NK-92 (cell line): ENCODE data around the gene INO80.
"Not testable (repeated sequence)": the region's sequence is repeated elsewhere in the genome, so short reads cannot be mapped to it uniquely, and the experiment has no call there.

ENCODE experiments used
- DNase-seq: peaks from one replicate; lab custom pipeline; 2025; ENCODE audit not compliant: unreplicated experiment; lab: John Stamatoyannopoulos, UW

INO80 gene

DNA sequence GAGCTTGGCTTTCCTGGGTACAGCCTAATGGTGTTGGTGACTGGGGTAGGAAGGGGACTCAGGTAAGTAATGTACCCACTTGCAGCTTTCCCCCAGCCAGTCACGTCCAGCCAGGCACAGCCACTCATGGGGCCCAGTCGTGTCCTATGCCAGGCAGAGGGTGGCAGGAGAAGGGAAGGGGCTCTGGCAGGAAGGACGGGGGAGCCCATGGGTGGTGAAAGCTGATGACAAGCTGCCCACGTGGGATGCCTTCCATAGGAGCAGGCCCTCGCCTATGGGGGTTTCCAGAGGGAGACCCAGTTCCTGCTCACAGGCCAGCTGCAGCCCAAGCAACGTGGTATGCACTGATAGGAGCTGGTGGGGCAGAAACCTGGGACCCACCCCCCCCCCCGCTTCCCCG is 152.1 kb downstream of the INO80 start:
- DNase-seq = no peak

DNA sequence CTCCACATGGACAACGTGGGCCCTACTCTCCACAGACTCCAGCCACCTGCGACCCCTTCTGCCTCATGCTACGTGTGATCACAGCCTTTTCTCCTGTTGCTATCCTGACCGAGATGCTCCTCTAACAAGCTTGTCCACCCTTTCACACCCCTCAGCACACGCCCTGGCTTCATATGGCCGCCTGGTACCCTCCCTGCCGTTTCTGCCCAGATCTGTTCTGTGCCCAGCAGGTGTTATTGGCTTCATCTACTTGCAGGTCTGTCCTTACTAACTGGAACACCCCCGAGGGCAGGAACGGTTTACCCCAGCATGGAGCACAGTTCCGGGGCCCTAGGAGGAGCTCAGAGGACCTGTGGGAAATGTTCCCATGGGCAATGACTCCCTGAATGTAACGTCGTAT is 152.9 kb downstream of the INO80 start:
- DNase-seq = no peak

DNA sequence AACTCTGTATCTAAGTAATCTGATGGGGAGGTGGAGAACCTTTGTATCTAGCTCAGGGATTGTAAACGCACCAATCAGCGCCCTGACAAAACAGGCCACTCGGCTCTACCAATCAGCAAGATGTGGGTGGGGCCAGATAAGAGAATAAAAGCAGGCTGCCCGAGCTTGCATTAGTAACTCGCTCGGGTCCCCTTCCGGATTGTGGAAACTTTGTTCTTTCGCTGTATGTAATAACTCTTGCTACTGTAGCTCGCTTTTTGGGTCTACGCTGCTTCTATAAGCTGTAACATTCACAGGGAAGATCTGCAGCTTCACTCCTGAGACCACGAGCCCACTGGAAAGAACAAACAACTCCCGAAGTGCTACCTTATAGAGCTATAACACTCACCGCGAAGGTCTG is 153.8 kb downstream of the INO80 start:
- not testable (repeated sequence) for DNase-seq

DNA sequence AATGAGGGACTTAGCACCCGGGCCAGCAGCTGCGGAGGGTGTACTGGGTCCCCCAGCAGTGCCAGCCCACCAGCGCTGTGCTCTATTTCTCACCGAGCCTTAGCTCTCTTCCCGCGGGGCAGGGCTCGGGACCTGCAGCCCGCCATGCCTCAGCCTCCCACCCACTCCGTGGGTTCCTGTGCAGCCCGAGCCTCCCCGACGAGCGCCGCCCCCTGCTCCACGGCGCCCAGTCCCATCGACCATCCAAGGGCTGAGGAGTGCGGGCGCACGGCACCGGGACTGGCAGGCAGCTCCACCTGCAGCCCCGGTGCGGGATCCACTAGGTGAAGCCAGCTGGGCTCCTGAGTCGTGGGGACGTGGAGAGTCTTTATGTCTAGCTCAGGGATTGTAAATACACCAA is 154.3 kb downstream of the INO80 start:
- not testable (repeated sequence) for DNase-seq

DNA sequence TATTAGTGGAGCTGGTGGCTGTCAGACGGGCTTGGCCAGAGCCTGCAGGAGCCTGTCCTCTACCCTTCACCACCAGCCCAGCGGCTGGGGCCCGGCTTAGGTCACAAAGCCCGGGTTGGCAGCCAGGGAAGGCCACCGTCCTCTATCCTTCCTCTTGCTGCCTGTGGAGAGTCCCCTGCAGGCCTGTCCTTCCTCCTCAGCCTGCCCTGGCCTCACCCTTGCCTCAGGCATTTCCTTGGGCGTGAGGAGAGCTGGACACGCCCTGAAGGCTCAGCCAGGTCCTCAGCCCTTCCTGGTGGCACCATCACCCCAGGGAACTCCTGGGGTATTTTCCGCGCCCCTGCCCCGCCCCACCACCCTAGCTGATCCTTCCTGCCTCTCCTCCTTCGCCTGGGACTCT is 155.2 kb downstream of the INO80 start:
- DNase-seq = no peak

DNA sequence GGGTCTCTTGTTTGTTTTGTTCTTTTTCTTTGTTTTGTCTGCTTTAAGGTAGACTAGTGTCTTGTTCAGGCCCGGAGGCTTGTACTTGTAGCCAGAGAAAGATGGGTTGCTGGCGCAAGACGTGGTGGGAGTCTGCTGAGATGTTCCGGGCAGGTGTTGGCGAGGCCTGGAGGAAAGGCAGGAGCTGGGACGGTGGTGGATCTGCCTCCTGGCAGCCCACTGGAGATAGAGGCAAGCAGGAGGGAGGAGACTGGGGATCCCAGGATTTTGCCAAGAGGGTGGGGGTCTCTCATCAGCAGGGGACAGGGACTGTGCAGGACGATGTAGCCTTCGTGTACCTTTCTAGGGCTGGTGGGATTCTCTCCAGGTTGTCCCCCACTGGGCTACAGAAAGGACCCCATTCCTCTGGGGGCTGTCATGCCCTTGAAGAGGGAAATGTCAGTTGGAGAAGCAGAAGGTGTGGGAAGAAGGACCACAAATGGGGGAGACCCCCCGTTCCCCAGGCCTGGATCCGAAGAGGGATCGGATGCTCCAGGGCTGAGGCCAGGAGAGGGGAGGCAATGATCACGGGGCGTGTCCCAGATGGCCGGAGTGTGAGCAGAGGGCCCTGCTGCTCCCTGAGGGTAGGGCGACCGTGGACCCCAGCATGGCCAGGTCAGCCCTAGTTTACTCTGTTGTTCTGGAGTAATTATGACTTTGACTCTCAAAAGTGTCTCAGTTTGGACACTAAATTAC is 155.8 kb downstream of the INO80 start:
- no peak for DNase-seq

DNA sequence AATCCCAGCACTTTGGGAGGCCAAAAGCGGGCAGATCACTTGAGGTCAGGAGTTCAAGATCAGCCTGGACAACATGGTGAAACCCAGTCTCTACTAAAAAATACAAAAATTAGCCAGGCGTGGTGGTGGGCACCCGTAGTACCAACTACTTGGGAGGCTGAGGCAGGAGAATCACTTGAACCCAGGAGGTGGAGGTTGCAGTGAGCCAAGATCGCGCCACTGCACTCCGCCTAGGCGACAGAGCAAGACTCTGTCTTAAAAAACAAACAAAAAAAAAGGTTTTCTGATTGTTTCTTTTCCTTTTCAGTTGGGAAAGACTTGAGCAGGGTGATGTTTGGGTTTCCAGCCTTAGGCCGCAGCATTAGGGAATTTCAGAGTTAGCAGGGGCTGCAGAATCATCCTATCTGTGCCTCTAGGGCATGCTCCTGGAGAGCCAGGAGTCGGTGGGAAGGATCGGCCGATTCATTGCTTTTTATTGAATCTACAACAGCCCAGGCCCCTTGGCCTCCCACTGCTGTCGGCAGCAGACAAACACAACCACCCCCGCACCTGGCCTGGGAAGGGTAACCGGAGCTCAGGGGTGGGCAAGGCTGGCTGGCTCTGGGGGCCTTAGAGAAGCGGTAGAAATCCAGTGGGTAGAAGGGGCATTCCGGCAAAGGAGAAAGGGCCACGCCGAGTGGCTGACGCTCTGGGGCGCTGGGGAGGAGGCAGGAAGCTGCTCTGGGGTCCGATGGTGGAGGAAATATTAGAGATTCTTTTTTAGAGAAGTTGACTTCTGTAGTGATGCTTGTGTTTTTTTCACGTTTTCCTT is 156.5 kb downstream of the INO80 start:
- no peak for DNase-seq

DNA sequence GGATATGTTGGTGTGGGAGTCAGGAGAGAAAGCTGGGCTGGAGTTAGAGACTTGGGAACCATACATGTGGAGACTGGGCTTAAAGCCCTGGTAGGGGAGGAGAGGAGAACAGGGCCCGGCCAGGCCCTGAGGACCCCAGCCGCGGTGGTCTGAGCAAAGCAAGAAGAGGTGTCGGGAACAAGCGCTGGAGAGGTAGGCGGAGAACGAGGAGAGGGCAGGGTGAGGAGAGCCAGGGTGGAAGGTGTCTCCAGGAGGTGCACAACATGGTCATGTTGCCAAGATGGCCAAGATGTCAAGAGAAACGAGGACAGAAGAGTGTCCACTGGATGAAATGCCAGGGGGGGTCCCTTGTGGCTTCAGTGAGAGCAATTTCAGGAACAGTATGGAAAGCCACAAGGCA is 157.4 kb downstream of the INO80 start:
- DNase-seq = no peak

DNA sequence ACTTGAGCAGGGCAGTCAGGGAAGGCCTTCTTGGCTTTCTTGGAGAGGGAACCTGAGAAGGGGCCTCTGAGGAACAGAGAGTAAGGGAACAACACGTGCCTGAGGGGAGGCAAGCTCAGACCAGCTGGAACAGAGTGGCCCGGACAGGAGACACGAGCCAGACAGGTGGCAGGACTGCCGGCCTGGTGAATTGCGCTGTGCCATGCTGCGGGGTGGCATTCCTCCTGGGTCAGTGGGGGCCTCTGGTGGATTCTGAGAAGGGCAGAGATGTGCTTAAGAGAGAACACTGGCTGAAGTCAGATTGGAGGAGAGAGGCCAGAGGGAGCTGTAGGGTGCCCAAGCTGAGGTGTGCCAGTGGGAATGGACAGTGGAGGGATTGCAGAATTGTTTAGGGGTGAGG is 157.9 kb downstream of the INO80 start:
- no peak for DNase-seq

DNA sequence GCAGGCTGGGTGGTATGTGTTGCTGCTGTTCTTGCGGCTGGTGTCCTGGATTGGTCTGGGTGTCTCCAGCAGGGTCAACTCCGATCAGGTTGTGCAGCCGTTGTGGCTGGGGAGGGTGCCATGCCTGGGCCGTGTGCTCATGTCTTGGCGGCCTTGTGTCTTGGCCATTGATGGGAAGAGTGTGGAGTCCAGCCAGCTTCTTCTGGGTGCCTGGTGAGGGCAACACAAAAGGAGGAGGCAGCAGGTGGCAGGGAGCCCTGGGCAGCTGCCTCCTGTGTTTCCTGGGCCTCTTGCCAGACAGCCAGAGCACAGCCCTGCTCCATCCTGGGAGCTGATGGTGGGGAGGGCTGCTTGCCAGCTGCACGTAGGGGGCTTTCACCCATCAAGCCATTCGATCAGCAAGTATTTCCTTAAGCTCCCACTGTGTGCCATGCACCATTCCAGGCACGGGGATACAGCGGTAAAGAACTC is 158.5 kb downstream of the INO80 start:
- DNase-seq = no peak

DNA sequence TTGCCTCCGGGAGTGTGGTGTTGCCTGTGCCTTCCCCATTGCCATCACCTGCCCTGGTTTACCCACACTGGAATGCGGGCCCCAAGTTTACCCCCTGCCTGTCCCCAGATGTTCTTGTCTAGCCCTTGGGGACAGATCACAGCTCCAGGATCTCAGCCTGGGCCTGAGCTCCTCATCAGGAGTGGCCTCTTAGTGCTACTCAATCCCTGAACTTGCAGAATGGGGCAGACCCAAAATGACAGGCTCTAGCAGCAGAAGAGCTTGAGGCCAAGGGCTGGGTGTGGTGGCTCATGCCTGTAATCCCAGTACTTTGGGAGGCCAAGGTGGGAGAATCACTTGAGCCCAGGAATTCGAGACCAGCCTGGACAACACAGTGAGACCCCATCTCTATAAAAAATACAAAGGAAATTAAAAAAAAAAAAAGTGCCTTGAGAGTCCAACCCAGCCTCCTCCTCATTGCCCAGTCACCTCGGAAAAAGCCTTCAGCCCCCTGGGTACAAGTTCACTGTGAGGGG is 159.0 kb downstream of the INO80 start:
- no peak for DNase-seq

DNA sequence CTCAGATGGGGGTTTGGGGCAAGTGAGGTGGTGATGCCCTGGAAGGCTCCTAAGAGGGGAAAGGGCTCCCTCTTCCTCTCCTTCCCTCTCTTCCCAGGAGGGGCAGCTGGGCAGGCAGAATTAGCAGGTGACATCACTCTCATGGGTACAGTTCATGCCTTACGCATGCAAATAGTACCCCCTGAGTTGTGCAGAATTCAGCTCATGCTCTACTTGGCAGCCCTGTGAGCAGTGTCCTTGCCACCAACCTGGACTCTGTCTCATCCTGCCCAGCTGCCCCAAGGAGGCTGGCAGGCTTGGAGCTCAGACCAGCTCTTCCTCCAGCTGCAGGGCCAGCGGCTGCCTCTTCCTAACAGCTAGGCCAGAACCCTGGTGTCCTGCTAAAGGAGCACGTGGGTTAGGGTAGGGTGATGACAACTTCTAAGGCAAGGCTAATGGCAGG is 159.5 kb downstream of the INO80 start:
- no peak for DNase-seq

DNA sequence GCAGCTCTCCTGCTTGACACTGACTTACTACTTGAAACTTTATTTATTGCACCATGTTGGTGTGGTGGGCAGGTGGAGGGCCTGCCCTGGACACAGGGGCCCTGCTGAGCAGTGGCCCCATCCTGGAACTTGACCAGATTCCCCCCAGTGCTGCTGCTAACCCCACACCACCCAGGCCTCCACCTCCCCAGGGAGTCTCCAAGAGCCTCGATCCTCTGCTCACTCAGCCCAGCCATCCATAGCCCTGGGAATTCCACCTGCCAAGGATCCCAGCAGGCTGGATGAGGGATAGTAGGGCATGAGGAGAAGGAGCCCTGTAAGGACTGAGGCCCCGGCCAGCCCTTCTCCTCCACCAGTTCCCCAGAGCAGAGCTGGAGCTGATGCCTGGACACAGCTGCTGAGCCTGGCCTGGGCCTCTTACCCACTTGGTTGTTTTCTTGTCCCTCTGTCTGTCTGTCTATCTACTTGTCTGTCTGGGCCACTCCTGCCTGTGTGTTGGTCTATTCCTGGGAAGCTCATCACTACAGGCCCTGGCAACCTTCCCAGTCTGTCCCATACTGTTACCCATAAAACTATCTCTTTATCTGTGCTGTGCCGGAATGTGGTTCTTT is 160.0 kb downstream of the INO80 start:
- DNase-seq = no peak

DNA sequence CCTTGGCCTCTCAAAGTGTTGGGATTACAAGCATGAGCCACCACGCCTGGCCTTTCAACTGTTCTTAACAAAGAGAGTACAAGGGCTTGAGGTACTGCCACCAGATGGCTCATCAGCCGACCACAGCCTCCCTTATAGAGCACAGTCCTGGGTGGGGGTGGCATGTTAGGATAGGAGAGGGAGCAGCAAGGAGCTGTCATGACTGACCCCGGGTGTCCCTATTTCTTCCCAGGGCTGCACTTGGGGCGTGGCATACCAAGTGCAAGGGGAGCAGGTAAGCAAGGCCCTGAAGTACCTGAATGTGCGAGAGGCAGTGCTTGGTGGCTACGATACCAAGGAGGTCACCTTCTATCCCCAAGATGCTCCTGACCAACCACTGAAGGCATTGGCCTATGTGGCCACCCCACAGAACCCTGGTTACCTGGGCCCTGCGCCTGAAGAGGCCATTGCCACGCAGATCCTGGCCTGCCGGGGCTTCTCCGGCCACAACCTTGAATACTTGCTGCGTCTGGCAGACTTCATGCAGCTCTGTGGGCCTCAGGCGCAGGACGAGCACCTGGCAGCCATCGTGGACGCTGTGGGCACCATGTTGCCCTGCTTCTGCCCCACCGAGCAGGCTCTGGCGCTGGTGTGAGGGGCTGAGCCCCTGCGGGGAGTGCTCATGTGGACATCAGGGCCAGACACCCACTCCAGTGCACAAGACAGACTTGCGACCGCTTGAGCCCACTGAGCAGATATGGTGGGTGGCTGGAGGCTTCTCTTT is 160.8 kb downstream of the INO80 start:
- DNase-seq = no peak

DNA sequence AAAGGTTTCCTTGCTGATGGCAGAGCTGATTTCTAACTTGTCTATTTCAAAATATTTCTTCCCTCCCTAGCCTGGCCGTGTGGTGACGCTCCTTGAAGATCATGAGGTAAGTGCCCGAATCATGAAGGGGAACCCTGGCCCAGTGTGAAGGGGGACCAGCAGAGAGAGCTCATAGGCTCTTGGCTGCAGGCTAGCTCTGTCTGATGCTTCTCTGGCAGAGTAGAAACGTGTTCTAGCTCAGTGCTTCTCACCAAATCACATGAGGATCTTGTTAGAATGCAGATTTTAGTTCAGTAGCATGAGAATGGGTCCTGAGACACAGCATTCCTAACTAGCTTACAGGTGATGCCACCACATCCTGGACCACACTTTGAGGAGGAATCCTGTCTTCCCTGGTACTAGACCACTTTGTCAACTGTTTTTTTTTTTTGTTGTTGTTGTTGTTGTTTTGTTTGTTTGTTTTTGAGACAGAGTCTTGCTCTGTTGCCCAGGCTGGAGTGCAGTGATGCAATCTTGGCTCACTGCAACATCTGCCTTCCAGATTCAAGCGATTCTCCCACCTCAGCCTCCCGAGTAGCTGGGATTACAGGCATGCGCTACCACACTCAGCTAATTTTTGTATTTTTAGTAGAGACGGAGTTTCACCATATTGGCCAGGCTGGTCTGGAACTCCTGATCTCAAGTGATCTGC is 161.8 kb downstream of the INO80 start:
- not testable (repeated sequence) for DNase-seq

DNA sequence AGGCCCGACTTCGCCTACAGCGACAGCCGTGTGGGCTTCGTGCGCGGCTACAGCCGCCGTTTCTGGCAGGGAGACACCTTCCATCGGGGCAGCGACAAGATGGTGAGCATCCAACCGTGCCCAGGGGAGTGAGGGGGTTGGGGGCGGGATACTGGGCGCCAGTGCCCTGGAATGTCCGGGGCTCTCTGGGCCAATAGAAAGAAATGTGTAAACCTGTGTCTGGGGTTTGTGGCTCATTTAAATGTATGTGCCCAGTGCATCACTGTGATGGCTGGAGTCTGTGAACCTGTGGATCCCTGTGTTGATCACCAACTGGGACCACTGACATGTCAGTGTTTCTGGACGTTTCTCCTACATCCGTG is 162.4 kb downstream of the INO80 start:
- DNase-seq = no peak

DNA sequence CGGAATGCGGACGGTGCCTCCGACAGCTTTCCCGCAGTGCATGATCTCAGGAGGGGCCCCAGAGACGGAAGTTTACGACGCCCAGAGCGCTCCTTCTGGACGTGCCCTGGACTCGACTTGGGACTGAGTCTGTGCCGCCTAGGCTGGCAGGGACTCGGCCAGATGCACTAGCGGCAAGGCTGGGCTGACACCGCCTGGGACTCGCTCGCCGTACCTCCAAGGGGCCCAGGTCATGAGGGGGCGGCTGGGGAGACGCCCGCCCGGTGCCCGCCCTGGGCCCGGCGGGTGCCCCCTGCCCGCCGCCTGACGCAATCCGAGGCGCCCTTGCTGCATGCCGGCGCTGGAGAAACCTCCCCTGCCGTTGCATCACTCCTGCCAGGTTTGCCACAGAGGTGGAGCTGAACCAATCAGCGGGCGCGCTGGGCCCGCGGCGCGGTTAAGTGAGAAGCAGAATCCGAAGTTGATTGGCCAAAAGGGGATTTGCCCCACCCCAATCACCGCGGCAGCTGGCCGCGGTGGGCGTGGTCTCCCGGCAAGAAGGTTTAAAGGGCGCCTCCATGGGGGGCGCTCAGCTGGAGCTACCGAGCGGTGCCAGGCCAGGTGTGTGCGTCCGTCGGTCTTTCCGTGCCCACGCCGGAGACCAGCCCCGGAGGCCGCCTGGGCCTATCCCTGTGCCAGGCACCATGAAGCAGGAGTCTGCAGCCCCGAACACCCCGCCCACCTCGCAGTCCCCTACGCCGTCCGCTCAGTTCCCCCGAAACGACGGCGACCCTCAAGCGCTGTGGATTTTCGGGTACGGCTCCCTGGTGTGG is 163.0 kb downstream of the INO80 start, which contains the start of gene CHAC1:
Gene CHAC1 (plus strand): TSS at position 571 of the 812 bp plus-strand sequence. CDS start 113 bp downstream, at position 684.
- peak; percentile 28 for DNase-seq

DNA sequence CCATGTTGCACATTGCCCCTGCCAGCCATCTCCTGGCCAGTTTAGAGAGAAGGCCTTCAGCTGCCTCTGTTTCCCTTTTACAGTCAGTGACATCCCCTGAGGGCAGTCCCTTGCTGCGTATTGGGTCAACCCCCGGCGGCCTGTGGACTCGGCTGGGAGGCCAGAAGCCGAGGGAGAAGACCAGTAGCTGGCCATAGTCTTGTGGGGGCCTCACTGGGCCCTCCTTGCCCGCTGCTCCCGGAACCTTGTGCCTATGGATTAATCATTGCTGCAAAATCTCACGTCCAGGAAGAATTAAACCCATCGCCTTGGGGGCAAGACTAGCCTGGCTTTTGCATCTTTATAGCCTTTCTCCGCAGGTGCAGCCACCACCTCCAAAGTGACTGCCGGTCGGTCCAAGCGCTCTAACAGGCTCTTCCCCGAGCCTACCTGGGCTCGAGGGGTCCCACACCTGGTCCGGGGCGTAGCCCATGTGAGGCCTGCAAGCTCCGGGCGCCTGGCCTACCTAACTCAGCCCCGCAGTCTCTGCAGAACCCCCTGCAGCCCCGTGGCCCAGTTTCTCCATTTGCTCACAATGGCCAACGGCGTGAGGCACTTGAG is 163.7 kb downstream of the INO80 start:
- no peak for DNase-seq

DNA sequence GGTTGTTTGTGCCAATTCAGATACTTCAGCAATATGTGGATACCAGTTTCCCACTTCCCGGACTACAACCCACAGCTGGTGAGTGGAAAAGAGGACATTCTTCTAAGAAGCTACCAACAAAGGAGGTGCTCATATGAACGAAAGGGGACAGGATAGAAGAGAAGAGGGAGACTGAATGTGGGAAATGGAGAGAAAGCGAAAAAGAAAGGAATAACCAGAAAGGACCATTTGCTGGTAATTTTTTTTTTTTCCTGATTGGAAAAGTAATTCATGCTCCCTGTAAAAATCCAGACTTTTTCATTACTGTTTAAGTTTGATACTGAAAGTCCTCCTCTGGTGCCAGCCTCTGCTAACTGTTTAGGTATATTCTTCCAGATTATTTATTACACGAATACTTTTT is 164.3 kb downstream of the INO80 start:
- DNase-seq = no peak
